Measurements from ENCODE around the gene TET2.

Gene TET2

DNA sequence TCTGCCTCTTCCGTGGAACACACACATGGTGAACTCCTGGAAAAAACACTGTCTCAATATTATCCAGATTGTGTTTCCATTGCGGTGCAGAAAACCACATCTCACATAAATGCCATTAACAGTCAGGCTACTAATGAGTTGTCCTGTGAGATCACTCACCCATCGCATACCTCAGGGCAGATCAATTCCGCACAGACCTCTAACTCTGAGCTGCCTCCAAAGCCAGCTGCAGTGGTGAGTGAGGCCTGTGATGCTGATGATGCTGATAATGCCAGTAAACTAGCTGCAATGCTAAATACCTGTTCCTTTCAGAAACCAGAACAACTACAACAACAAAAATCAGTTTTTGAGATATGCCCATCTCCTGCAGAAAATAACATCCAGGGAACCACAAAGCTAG lies 87.9 kb downstream of the TET2 start:
- DNase-seq (ENCODE audit: low read depth) = no peak

DNA sequence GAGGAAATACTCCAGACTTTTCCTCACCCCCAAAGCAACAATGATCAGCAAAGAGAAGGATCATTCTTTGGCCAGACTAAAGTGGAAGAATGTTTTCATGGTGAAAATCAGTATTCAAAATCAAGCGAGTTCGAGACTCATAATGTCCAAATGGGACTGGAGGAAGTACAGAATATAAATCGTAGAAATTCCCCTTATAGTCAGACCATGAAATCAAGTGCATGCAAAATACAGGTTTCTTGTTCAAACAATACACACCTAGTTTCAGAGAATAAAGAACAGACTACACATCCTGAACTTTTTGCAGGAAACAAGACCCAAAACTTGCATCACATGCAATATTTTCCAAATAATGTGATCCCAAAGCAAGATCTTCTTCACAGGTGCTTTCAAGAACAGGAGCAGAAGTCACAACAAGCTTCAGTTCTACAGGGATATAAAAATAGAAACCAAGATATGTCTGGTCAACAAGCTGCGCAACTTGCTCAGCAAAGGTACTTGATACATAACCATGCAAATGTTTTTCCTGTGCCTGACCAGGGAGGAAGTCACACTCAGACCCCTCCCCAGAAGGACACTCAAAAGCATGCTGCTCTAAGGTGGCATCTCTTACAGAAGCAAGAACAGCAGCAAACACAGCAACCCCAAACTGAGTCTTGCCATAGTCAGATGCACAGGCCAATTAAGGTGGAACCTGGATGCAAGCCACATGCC lies 89.7 kb downstream of the TET2 start:
- DNase-seq (ENCODE audit: low read depth) = no peak

DNA sequence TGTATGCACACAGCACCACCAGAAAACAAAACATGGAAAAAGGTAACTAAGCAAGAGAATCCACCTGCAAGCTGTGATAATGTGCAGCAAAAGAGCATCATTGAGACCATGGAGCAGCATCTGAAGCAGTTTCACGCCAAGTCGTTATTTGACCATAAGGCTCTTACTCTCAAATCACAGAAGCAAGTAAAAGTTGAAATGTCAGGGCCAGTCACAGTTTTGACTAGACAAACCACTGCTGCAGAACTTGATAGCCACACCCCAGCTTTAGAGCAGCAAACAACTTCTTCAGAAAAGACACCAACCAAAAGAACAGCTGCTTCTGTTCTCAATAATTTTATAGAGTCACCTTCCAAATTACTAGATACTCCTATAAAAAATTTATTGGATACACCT lies 90.2 kb downstream of the TET2 start:
- DNase-seq (ENCODE audit: low read depth) = no peak

DNA sequence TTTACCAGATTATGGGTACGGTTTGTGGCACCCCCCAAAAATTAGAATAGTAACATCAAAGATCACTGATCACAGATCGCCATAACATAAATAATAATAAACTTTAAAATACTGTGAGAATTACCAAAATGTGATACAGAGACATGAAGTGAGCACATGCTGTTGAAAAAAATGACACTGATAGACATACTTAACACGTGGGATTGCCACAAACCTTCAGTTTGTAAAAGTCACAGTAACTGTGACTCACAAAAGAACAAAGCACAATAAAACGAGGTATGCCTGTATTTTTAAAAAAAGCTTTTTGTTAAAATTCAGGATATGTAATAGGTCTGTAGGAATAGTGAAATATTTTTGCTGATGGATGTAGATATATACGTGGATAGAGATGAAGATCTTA lies 93.4 kb downstream of the TET2 start:
- no peak for DNase-seq (ENCODE audit: low read depth)

GRCh38 chr4:105241451-105241850 lies 94.8 kb downstream of the TET2 start:
- DNase-seq (ENCODE audit: low read depth) = no peak

DNA sequence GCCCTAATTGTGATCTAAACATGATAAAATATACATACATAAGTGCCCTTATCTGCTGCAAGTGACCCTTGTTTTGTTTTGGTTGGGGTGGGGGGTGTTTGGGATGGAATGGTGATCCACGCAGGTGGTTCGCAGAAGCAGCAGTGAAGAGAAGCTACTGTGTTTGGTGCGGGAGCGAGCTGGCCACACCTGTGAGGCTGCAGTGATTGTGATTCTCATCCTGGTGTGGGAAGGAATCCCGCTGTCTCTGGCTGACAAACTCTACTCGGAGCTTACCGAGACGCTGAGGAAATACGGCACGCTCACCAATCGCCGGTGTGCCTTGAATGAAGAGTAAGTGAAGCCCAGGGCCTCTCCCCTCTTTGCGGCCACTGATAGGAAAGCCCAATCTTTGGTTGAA lies 96.8 kb downstream of the TET2 start:
- DNase-seq (ENCODE audit: low read depth) = no peak

- DNase-seq (ENCODE audit: low read depth) = no peak
These were observed 100.0 kb downstream of the TET2 start for GRCh38 chr4:105246712-105247111.

DNA sequence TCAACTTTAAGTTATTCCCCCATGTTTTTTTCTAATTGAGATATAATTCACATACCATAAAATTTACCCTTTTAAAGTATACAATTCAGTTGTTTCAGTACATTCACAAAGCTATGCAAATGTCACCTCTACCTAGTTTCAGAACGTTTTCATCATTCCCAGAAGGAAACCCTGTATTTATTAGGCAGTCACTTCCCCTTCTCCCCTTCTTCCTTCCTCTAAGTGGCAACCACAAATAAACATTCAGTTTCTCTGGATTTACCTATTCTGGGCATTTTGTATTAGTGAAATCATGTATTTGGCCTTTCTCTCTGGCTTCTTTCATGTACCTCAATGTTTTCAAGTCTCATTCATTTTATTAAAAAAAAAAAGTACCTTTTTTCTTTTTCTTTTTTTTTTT lies 101.9 kb downstream of the TET2 start:
- DNase-seq (ENCODE audit: low read depth) = no peak

GRCh38 chr4:105257817-105258495 lies 111.3 kb downstream of the TET2 start:
- no peak for DNase-seq (ENCODE audit: low read depth)

DNA sequence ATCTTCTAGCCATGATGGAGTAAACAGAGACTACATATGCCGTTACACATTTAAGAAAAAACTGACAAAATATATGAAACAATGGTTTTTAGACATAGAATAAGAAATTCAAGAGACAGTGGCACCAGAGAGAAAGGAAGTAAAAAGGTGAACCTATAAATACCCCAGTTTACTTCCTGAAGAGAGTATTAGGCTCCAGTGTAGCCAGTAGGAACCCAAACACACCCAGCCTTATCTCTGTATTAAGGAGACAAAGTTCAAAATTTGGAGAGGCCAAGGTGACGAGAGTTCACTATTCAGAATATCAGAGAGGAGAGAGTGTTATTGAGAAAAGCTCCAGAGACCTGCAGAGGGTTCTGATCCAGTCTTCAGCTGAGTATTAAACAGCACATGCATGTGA lies 119.0 kb downstream of the TET2 start:
- DNase-seq (ENCODE audit: low read depth) = no peak

- DNase-seq (ENCODE audit: low read depth) = no peak
These were observed 120.6 kb downstream of the TET2 start for GRCh38 chr4:105267280-105267679.

DNA sequence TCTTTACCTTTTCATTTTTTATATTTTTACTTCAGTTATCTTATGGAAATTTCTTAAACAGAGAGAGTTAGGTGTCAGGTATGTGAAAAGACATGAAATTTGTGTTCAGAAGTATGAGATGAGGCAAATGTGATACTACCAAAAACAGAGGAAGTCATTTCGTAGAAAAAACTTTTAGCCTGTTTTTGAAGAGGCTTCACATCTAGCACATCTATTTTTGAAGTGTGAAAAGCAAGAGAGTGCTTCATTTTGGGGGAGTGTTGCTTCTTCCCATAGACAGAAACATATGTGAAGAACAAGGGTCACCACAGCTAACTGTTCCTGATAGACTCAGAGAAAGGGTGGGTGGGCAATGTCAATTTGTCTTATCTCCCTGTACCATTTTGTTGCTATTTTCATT lies 125.3 kb downstream of the TET2 start:
- DNase-seq (ENCODE audit: low read depth) = no peak

GRCh38 chr4:105273230-105273629 lies 126.6 kb downstream of the TET2 start:
- DNase-seq (ENCODE audit: low read depth) = no peak

- DNase-seq (ENCODE audit: low read depth) = no peak
These were observed 127.4 kb downstream of the TET2 start for GRCh38 chr4:105274090-105274489.

DNA sequence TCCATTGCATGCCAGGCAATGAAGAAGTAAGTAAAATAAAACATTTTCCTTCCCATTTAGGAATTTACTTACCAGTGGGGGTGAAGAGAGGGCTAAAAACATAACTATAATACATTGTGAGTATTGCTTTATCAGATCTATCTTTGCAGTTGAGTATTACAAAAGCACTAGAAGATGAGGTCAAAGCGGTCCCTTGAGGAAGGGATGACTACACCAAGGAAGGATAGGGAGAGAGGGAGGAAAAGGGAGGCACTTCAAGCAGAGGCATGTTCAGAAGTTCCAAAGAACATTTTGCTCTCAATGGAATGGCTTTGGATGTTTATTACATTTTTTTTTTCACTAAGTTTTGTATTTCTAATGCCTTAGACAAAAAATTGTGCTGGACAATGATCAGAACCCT lies 127.8 kb downstream of the TET2 start:
- DNase-seq (ENCODE audit: low read depth) = no peak

- no peak for DNase-seq (ENCODE audit: low read depth)
These were observed 129.9 kb downstream of the TET2 start for GRCh38 chr4:105276361-105277104.

DNA sequence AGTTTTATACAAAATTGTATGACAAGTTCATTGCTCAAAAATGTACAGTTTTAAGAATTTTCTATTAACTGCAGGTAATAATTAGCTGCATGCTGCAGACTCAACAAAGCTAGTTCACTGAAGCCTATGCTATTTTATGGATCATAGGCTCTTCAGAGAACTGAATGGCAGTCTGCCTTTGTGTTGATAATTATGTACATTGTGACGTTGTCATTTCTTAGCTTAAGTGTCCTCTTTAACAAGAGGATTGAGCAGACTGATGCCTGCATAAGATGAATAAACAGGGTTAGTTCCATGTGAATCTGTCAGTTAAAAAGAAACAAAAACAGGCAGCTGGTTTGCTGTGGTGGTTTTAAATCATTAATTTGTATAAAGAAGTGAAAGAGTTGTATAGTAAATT lies 131.0 kb downstream of the TET2 start:
- DNase-seq (ENCODE audit: low read depth) = no peak

GRCh38 chr4:105279314-105279713 lies 132.6 kb downstream of the TET2 start:
- no peak for DNase-seq (ENCODE audit: low read depth)

GRCh38 chr4:105280338-105281123 lies 133.9 kb downstream of the TET2 start:
- DNase-seq (ENCODE audit: low read depth) = no peak

GRCh38 chr4:105281124-105281415 lies 134.4 kb downstream of the TET2 start:
- DNase-seq (ENCODE audit: low read depth) = no peak

GRCh38 chr4:105282489-105282888 lies 135.8 kb downstream of the TET2 start:
- no peak for DNase-seq (ENCODE audit: low read depth)

DNA sequence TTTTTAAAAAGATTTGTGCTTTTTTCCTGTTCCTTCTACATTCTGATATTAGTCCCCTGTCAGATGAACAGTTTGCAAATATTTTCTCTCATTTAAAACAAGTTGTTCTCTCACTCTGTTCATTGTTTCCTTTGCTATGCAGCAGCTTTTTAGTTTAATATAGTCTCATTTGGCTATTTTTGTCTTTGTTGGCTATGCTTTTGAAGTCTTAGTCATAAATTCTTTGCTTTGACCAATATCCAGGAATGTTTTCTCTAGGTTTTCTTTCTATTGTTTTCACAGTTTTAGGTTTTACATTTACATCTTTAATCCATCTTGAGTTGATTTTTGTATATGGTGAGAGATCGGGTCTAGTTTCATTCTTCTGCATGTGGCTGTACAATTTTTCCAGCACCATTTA lies 136.8 kb downstream of the TET2 start:
- no peak for DNase-seq (ENCODE audit: low read depth)

- no peak for DNase-seq (ENCODE audit: low read depth)
These were observed 141.4 kb downstream of the TET2 start for GRCh38 chr4:105288121-105288520.
